Measurements from ENCODE around the gene PLCB4.

PLCB4 gene

GRCh38 chr20:9286501-9287461 is 217.9 kb downstream of the PLCB4 start:
- FAIRE-seq = no peak

GRCh38 chr20:9287826-9288225 is 218.9 kb downstream of the PLCB4 start:
- no peak for FAIRE-seq

- FAIRE-seq = no peak
Measured at GRCh38 chr20:9290331-9290730, 221.4 kb downstream of the PLCB4 start.

GRCh38 chr20:9293145-9293544 is 224.3 kb downstream of the PLCB4 start:
- no peak for FAIRE-seq

GRCh38 chr20:9294041-9294440 is 225.2 kb downstream of the PLCB4 start:
- FAIRE-seq = no peak

GRCh38 chr20:9298906-9299305 is 230.0 kb downstream of the PLCB4 start:
- FAIRE-seq = no peak

GRCh38 chr20:9300080-9300479 is 231.2 kb downstream of the PLCB4 start:
- FAIRE-seq = no peak

- FAIRE-seq = no peak
Measured at GRCh38 chr20:9300534-9300933, 231.6 kb downstream of the PLCB4 start.

- FAIRE-seq = no peak
Measured at GRCh38 chr20:9301129-9302090, 232.5 kb downstream of the PLCB4 start.

- FAIRE-seq = no peak
Measured at GRCh38 chr20:9302091-9302462, 233.2 kb downstream of the PLCB4 start.

- FAIRE-seq = no peak
Measured at GRCh38 chr20:9306521-9306920, 237.6 kb downstream of the PLCB4 start.

- FAIRE-seq = no peak
Measured at GRCh38 chr20:9308056-9308455, 239.2 kb downstream of the PLCB4 start.

GRCh38 chr20:9311132-9311531 is 242.2 kb downstream of the PLCB4 start:
- no peak for FAIRE-seq

- no peak for FAIRE-seq
Measured at GRCh38 chr20:9319687-9320384, 250.9 kb downstream of the PLCB4 start.

- no peak for FAIRE-seq
Measured at GRCh38 chr20:9321007-9321406, 252.1 kb downstream of the PLCB4 start.

- FAIRE-seq = no peak
Measured at GRCh38 chr20:9322661-9323060, 253.8 kb downstream of the PLCB4 start.

GRCh38 chr20:9323622-9324021 is 254.7 kb downstream of the PLCB4 start:
- FAIRE-seq = no peak

GRCh38 chr20:9329355-9330101 is 260.6 kb downstream of the PLCB4 start:
- FAIRE-seq = no peak

- FAIRE-seq = no peak
Measured at GRCh38 chr20:9330151-9330550, 261.3 kb downstream of the PLCB4 start.

GRCh38 chr20:9331707-9332435 is 263.0 kb downstream of the PLCB4 start:
- FAIRE-seq = no peak

GRCh38 chr20:9332791-9333479 is 264.0 kb downstream of the PLCB4 start:
- no peak for FAIRE-seq
